ENCODE results near the gene UCHL5. TPM values are rescaled to one million over a fixed set of nuclear protein-coding genes. Genes with fewer than 3 reads are reported as not detected.

The UCHL5 gene
- total and polyA plus RNA-seq, 2 experiments from 2014 or later, result 42.5 to 67.1 TPM

DNA sequence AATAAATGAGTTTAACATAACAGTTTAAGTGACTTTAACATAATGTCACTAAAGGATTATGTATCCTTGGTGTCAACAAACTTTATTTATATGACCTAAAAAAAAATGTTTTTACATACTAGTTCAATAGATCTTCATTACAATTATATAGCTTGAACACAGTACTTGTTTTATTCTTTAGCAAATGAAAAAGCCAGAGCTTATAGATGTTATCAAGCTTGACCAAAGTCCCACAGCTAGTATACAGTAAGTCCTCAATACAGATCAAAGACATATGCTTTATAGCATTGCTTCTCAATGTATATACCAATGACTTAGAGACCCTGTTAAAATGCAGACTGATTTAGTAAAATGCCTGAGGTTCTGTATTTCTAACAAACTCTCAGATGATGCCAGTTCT, 42.4 kb downstream of the UCHL5 start:
- Histone ChIP-seq H3K27me3 (ENCODE audit: insufficient read depth) (no peaks in the 10 kb centered on the region), H3K4me2 (no peak overlapping the region), H3F3A (replicated peaks; ENCODE audit: low read depth) (no peaks in the 10 kb centered on the region), H3K4me1 (ENCODE audit: insufficient read depth) (no peaks in the 10 kb centered on the region; the same call in 1 of the 2 replicates), H3K79me2 (replicated peaks; ENCODE audit: insufficient read depth) (no peaks in the 10 kb centered on the region), H3K9me2 (ENCODE audit: insufficient read depth) (no peaks in the 10 kb centered on the region), H3K4me3 (no peak overlapping the region), H3K27ac (ENCODE audit: low read depth) (no peak overlapping the region), H4K20me1 (replicated peaks; ENCODE audit: insufficient read depth) (no peaks in the 10 kb centered on the region), H3K36me3 (ENCODE audit: insufficient read depth) (no peaks in the 10 kb centered on the region), H2AFZ (no peak overlapping the region)
- DNase-seq (ENCODE audit: low spot score), result no peak
- Mint-ChIP-seq H3K27ac (no peak overlapping the region), H3K4me1 (peaks cover 5% of the 10 kb centered on the region; the same call in 2 of the 3 replicates), H3K9me3 (no peaks in the 10 kb centered on the region), H3K36me3 (ENCODE audit: low read depth) (no peaks in the 10 kb centered on the region), H3K27me3 (ENCODE audit: insufficient read depth, low read depth, poor library complexity) (no peaks in the 10 kb centered on the region), H3K4me3 (no peak overlapping the region)
- ATAC-seq, result no peak
- TF ChIP-seq, protein P1, sequence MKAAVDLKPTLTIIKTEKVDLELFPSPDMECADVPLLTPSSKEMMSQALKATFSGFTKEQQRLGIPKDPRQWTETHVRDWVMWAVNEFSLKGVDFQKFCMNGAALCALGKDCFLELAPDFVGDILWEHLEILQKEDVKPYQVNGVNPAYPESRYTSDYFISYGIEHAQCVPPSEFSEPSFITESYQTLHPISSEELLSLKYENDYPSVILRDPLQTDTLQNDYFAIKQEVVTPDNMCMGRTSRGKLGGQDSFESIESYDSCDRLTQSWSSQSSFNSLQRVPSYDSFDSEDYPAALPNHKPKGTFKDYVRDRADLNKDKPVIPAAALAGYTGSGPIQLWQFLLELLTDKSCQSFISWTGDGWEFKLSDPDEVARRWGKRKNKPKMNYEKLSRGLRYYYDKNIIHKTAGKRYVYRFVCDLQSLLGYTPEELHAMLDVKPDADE (IDR thresholded peaks at IDR 0.05), result no peak

DNA sequence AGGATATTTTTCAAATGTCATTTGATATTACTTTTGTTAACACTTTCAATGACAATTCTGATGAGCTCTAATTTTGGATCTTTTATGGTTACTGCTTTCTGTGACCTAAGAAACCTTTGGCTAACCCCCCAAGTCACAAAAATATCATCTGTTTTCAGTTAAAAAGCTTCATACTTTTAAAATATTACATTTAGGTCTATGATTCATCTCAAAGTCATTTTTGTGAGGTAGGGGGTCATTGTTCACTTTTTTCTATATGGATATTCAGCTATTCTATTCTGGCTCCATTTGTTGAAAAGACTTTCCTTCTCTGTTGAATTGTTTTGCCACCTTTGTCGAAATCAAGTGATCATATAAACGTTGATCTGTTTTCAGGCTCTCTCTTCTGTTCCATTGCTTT, 44.8 kb downstream of the UCHL5 start:
- DNase-seq (ENCODE audit: low spot score) (no peak), ATAC-seq (no peak)
- Mint-ChIP-seq H3K36me3 (ENCODE audit: low read depth) (no peaks in the 10 kb centered on the region), H3K9me3 (no peaks in the 10 kb centered on the region), H3K27ac (no peak overlapping the region), H3K27me3 (ENCODE audit: insufficient read depth, low read depth, poor library complexity) (peaks cover 2% of the 10 kb centered on the region), H3K4me1 (no peaks in the 10 kb centered on the region), H3K4me3 (no peak overlapping the region)
- Histone ChIP-seq H3K79me2 (replicated peaks; ENCODE audit: insufficient read depth) (no peaks in the 10 kb centered on the region), H4K20me1 (replicated peaks; ENCODE audit: insufficient read depth) (no peaks in the 10 kb centered on the region), H3F3A (replicated peaks; ENCODE audit: low read depth) (no peaks in the 10 kb centered on the region), H2AFZ (no peak overlapping the region), H3K4me2 (no peak overlapping the region), H3K27me3 (ENCODE audit: insufficient read depth) (no peaks in the 10 kb centered on the region), H3K4me3 (no peak overlapping the region), H3K4me1 (ENCODE audit: insufficient read depth) (no peaks in the 10 kb centered on the region), H3K36me3 (ENCODE audit: insufficient read depth) (no peaks in the 10 kb centered on the region), H3K9me2 (ENCODE audit: insufficient read depth) (no peaks in the 10 kb centered on the region), H3K27ac (ENCODE audit: low read depth) (no peak overlapping the region)
- TF ChIP-seq, protein P2, sequence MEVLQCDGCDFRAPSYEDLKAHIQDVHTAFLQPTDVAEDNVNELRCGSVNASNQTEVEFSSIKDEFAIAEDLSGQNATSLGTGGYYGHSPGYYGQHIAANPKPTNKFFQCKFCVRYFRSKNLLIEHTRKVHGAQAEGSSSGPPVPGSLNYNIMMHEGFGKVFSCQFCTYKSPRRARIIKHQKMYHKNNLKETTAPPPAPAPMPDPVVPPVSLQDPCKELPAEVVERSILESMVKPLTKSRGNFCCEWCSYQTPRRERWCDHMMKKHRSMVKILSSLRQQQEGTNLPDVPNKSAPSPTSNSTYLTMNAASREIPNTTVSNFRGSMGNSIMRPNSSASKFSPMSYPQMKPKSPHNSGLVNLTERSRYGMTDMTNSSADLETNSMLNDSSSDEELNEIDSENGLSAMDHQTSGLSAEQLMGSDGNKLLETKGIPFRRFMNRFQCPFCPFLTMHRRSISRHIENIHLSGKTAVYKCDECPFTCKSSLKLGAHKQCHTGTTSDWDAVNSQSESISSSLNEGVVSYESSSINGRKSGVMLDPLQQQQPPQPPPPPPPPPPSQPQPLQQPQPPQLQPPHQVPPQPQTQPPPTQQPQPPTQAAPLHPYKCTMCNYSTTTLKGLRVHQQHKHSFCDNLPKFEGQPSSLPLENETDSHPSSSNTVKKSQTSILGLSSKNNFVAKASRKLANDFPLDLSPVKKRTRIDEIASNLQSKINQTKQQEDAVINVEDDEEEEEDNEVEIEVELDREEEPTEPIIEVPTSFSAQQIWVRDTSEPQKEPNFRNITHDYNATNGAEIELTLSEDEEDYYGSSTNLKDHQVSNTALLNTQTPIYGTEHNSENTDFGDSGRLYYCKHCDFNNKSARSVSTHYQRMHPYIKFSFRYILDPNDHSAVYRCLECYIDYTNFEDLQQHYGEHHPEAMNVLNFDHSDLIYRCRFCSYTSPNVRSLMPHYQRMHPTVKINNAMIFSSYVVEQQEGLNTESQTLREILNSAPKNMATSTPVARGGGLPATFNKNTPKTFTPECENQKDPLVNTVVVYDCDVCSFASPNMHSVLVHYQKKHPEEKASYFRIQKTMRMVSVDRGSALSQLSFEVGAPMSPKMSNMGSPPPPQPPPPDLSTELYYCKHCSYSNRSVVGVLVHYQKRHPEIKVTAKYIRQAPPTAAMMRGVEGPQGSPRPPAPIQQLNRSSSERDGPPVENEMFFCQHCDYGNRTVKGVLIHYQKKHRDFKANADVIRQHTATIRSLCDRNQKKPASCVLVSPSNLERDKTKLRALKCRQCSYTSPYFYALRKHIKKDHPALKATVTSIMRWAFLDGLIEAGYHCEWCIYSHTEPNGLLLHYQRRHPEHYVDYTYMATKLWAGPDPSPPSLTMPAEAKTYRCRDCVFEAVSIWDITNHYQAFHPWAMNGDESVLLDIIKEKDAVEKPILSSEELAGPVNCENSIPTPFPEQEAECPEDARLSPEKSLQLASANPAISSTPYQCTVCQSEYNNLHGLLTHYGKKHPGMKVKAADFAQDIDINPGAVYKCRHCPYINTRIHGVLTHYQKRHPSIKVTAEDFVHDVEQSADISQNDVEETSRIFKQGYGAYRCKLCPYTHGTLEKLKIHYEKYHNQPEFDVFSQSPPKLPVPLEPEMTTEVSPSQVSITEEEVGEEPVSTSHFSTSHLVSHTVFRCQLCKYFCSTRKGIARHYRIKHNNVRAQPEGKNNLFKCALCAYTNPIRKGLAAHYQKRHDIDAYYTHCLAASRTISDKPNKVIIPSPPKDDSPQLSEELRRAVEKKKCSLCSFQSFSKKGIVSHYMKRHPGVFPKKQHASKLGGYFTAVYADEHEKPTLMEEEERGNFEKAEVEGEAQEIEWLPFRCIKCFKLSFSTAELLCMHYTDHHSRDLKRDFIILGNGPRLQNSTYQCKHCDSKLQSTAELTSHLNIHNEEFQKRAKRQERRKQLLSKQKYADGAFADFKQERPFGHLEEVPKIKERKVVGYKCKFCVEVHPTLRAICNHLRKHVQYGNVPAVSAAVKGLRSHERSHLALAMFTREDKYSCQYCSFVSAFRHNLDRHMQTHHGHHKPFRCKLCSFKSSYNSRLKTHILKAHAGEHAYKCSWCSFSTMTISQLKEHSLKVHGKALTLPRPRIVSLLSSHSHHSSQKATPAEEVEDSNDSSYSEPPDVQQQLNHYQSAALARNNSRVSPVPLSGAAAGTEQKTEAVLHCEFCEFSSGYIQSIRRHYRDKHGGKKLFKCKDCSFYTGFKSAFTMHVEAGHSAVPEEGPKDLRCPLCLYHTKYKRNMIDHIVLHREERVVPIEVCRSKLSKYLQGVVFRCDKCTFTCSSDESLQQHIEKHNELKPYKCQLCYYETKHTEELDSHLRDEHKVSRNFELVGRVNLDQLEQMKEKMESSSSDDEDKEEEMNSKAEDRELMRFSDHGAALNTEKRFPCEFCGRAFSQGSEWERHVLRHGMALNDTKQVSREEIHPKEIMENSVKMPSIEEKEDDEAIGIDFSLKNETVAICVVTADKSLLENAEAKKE (CRISPR knock-in tag; IDR thresholded peaks at IDR 0.05), result no peak
- TF ChIP-seq NANOG (IDR thresholded peaks at IDR 0.05; ENCODE audit: borderline replicate concordance) (no peak), ZNF114 (CRISPR knock-in tag; IDR thresholded peaks at IDR 0.05) (no peak), EZH2 (IDR thresholded peaks at IDR 0.05; ENCODE audit: low read depth, unreplicated experiment) (no peak), STAT1 (IDR thresholded peaks at IDR 0.05; ENCODE audit: unreplicated experiment) (no peak), CREB1 (CRISPR knock-in tag; IDR thresholded peaks at IDR 0.05; ENCODE audit: low read depth) (no peak), ZNF331 (CRISPR knock-in tag; IDR thresholded peaks at IDR 0.05; ENCODE audit: low read depth) (no peak)
- TF ChIP-seq, protein P3, sequence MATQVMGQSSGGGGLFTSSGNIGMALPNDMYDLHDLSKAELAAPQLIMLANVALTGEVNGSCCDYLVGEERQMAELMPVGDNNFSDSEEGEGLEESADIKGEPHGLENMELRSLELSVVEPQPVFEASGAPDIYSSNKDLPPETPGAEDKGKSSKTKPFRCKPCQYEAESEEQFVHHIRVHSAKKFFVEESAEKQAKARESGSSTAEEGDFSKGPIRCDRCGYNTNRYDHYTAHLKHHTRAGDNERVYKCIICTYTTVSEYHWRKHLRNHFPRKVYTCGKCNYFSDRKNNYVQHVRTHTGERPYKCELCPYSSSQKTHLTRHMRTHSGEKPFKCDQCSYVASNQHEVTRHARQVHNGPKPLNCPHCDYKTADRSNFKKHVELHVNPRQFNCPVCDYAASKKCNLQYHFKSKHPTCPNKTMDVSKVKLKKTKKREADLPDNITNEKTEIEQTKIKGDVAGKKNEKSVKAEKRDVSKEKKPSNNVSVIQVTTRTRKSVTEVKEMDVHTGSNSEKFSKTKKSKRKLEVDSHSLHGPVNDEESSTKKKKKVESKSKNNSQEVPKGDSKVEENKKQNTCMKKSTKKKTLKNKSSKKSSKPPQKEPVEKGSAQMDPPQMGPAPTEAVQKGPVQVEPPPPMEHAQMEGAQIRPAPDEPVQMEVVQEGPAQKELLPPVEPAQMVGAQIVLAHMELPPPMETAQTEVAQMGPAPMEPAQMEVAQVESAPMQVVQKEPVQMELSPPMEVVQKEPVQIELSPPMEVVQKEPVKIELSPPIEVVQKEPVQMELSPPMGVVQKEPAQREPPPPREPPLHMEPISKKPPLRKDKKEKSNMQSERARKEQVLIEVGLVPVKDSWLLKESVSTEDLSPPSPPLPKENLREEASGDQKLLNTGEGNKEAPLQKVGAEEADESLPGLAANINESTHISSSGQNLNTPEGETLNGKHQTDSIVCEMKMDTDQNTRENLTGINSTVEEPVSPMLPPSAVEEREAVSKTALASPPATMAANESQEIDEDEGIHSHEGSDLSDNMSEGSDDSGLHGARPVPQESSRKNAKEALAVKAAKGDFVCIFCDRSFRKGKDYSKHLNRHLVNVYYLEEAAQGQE (IDR thresholded peaks at IDR 0.05; ENCODE audit: unreplicated experiment), result no peak
- TF ChIP-seq, protein P4, sequence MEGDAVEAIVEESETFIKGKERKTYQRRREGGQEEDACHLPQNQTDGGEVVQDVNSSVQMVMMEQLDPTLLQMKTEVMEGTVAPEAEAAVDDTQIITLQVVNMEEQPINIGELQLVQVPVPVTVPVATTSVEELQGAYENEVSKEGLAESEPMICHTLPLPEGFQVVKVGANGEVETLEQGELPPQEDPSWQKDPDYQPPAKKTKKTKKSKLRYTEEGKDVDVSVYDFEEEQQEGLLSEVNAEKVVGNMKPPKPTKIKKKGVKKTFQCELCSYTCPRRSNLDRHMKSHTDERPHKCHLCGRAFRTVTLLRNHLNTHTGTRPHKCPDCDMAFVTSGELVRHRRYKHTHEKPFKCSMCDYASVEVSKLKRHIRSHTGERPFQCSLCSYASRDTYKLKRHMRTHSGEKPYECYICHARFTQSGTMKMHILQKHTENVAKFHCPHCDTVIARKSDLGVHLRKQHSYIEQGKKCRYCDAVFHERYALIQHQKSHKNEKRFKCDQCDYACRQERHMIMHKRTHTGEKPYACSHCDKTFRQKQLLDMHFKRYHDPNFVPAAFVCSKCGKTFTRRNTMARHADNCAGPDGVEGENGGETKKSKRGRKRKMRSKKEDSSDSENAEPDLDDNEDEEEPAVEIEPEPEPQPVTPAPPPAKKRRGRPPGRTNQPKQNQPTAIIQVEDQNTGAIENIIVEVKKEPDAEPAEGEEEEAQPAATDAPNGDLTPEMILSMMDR (conservative IDR thresholded peaks at IDR 0.05; ENCODE audit: low read depth in 2 of 2), result no peak

Measured in GM23338 (cell line).